Right atrium auricular region (tissue), 2 donors: Measurements from ENCODE around the gene HDAC9. TPM values are rescaled to one million over a fixed set of nuclear protein-coding genes. Genes with fewer than 3 reads are reported as not detected.

Source experiments
- DNase-seq: peaks from one replicate; pipeline ENCODE4 v3.0.0-alpha.2; 2019; ENCODE audit warnings: low spot score
- H3K27ac ChIP-seq, 2 donors: fragments of 200-600 bp; sonication (generic); 1 replicate in 1 of 2; 2 replicates in 1 of 2; pipeline ENCODE4 v1.5.1; 2016 to 2019
- H3K27me3 ChIP-seq, 2 donors: fragments of 200-600 bp; sonication (generic); one replicate each; pipeline versions ENCODE4 v1.5.1 to v1.6.0; 2017 to 2019
- H3K36me3 ChIP-seq: fragments of 200-600 bp; sonication (generic); one replicate; pipeline ENCODE4 v1.5.1; 2016
- H3K4me1 ChIP-seq, 2 donors: fragments of 200-600 bp; sonication (generic); one replicate each; pipeline versions ENCODE4 v1.5.1 to v1.6.0; 2017 to 2019
- H3K4me3 ChIP-seq, 2 donors: fragments of 200-600 bp; sonication (generic); 1 replicate in 1 of 2; 2 replicates in 1 of 2; pipeline ENCODE4 v1.5.1; 2017 to 2019; ENCODE audit warnings: mild to moderate bottlenecking in 1 of 2, moderate library complexity in 1 of 2
- H3K9me3 ChIP-seq, 2 donors: fragments of 200-600 bp; sonication (generic); one replicate each; pipeline ENCODE4 v1.5.1; 2019
- total RNA-seq, 2 donors: library from RNA; depleted of rRNA; stranded (reverse); fragments of >200 nt; gene quantifications; one replicate each; pipeline ENCODE4 v1.1.0, GENCODE V29; 2016
- TF ChIP-seq, protein P1 (sequence below), 2 donors: fragments of 200-600 bp; sonication (generic); IDR thresholded peaks; one replicate each; pipeline ENCODE4 v1.5.1; 2019; ENCODE audit warnings: antibody characterized with exemption in 2 of 2

HDAC9 gene
- total RNA-seq, 2 donors from 2014 or later: 16.6 to 28.0 TPM

DNA sequence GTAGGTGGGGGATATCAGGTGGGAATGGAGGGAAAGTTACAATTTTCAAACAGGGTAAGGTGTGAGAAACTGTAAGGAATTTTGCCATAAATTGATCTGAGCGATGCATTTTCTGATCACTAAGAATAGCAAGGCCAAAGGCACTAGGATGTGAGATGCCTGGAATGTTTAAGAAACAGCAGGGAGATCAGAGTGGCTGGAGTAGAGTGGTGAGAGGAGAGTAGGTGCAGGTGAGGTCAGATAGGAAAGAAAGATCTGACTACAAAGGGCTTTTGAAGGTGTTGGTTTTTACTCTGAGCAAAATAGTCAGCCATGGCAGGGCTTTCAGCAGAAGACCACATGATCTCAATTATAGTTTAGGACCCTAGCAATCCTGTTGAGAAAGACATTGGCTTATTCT is 55.0 kb downstream of the HDAC9 start:
- no peak for DNase-seq
- Histone ChIP-seq H3K27me3 (no peaks in the 10 kb centered on the region), H3K4me1 (peaks cover 0 to 14% of the 10 kb centered on the region in 2 donors), H3K27ac (no peak overlapping the region), H3K4me3 (no peak overlapping the region), H3K9me3 (no peaks in the 10 kb centered on the region), H3K36me3 (no peaks in the 10 kb centered on the region)
- TF ChIP-seq, protein P1, sequence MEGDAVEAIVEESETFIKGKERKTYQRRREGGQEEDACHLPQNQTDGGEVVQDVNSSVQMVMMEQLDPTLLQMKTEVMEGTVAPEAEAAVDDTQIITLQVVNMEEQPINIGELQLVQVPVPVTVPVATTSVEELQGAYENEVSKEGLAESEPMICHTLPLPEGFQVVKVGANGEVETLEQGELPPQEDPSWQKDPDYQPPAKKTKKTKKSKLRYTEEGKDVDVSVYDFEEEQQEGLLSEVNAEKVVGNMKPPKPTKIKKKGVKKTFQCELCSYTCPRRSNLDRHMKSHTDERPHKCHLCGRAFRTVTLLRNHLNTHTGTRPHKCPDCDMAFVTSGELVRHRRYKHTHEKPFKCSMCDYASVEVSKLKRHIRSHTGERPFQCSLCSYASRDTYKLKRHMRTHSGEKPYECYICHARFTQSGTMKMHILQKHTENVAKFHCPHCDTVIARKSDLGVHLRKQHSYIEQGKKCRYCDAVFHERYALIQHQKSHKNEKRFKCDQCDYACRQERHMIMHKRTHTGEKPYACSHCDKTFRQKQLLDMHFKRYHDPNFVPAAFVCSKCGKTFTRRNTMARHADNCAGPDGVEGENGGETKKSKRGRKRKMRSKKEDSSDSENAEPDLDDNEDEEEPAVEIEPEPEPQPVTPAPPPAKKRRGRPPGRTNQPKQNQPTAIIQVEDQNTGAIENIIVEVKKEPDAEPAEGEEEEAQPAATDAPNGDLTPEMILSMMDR (IDR thresholded peaks at IDR 0.05): no peak

GRCh38 chr7:18552316-18552916 is 56.9 kb downstream of the HDAC9 start:
- H3K27ac ChIP-seq: no peak overlapping the region
- no peaks in the 10 kb centered on the region for H3K36me3 ChIP-seq
- no peak overlapping the region for H3K4me3 ChIP-seq
- TF ChIP-seq, protein P1 (IDR thresholded peaks at IDR 0.05): no peak
- H3K27me3 ChIP-seq: no peaks in the 10 kb centered on the region
- peaks cover 0 to 14% of the 10 kb centered on the region in 2 donors for H3K4me1 ChIP-seq
- H3K9me3 ChIP-seq: no peaks in the 10 kb centered on the region
- DNase-seq: no peak

- no peak overlapping the region for H3K27ac ChIP-seq
- no peak for DNase-seq
- no peak overlapping the region for H3K4me3 ChIP-seq
- H3K4me1 ChIP-seq: peaks cover 0 to 14% of the 10 kb centered on the region in 2 donors
- TF ChIP-seq, protein P1 (IDR thresholded peaks at IDR 0.05): no peak
- no peaks in the 10 kb centered on the region for H3K27me3 ChIP-seq
- H3K36me3 ChIP-seq: no peaks in the 10 kb centered on the region
- H3K9me3 ChIP-seq: no peaks in the 10 kb centered on the region
These were observed 57.5 kb downstream of the HDAC9 start for GRCh38 chr7:18552943-18553604.

DNA sequence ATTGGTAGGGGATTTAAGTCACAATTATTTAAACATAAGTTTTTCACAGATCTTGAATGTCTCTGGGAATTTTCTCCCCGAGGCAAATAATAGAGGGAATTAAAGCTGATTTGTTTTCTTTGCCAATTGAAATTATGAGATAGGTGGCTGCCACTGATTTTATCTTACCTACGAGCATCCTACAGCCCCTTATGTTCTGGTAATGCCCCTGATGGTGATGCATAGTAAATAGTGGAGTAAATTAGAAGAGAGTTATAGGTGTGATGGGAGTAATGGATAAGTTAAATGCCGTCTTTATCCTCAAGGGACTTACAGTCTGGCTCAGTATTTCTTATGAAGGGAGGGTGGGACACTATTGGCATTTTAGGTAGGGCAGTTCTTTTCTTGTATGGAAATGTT is 58.1 kb downstream of the HDAC9 start:
- Histone ChIP-seq H3K27me3 (no peaks in the 10 kb centered on the region), H3K9me3 (no peaks in the 10 kb centered on the region), H3K4me1 (peaks cover 0 to 14% of the 10 kb centered on the region in 2 donors), H3K4me3 (no peak overlapping the region), H3K36me3 (no peaks in the 10 kb centered on the region), H3K27ac (no peak overlapping the region)
- no peak for DNase-seq
- TF ChIP-seq, protein P1 (IDR thresholded peaks at IDR 0.05): no peak

GRCh38 chr7:18555120-18555519 is 59.6 kb downstream of the HDAC9 start:
- no peak overlapping the region for H3K27ac ChIP-seq
- H3K4me1 ChIP-seq: peaks cover 0 to 14% of the 10 kb centered on the region in 2 donors
- TF ChIP-seq, protein P1 (IDR thresholded peaks at IDR 0.05): no peak
- no peaks in the 10 kb centered on the region for H3K36me3 ChIP-seq
- no peak overlapping the region for H3K4me3 ChIP-seq
- H3K27me3 ChIP-seq: no peaks in the 10 kb centered on the region
- DNase-seq: no peak
- H3K9me3 ChIP-seq: no peaks in the 10 kb centered on the region
